CD4-positive, alpha-beta T cell (primary cell): Measurements from ENCODE around the gene RASA3. TPM values are rescaled to one million over a fixed set of nuclear protein-coding genes. Genes with fewer than 3 reads are reported as not detected.

Source experiments
- ATAC-seq: fragments of 200-7000 bp; cut with Tn5 transposase; one replicate; pipeline ENCODE4 v1.10.0; 2022; ENCODE audit warnings: mild to moderate bottlenecking; ENCODE audit not compliant: poor library complexity
- CTCF ChIA-PET: fragments of 350-600 bp; sonication (Branson Sonifier 250); formaldehyde crosslinking; loops from one replicate; lab custom pipeline; 2021; ENCODE audit warnings: antibody characterized with exemption, inconsistent platforms; lab: Charles Lee
- POLR2A ChIA-PET: fragments of 350-600 bp; sonication (Branson Sonifier 250); formaldehyde crosslinking; loops from one replicate; lab custom pipeline; 2021; ENCODE audit warnings: antibody characterized with exemption, inconsistent platforms; lab: Charles Lee
- DNase-seq, 14 experiments: peaks; one replicate each; pipeline ENCODE4 v3.0.0-alpha.2; 2013 to 2020; ENCODE audit warnings: mixed read lengths in 2 of 14
- H3K27ac ChIP-seq, 2 donors: one replicate each; pipeline versions ENCODE4 v1.5.1 to v1.7.0; 2013; ENCODE audit warnings: low read length in 2 of 2, low read depth in 1 of 2, mild to moderate bottlenecking in 1 of 2
- H3K27me3 ChIP-seq, 2 experiments: 1 replicate in 1 of 2; 2 replicates in 1 of 2; pipeline versions ENCODE4 v1.6.1 to v1.7.0; 2013; ENCODE audit warnings: low read length in 2 of 2, control low read depth in 1 of 2, mild to moderate bottlenecking in 1 of 2, moderate library complexity in 1 of 2; ENCODE audit not compliant: insufficient read depth in 2 of 2, control insufficient read depth in 1 of 2
- H3K36me3 ChIP-seq: one replicate; pipeline ENCODE4 v1.6.1; 2013; ENCODE audit warnings: low read length, control low read depth; ENCODE audit not compliant: insufficient read depth
- H3K4me1 ChIP-seq: one replicate; pipeline ENCODE4 v1.6.1; 2013; ENCODE audit warnings: low read length, control low read depth; ENCODE audit not compliant: insufficient read depth
- H3K4me3 ChIP-seq: one replicate; pipeline ENCODE4 v1.5.1; 2013; ENCODE audit warnings: mild to moderate bottlenecking, low read length, moderate library complexity
- H3K9me3 ChIP-seq, 2 experiments: 1 replicate in 1 of 2; 2 replicates in 1 of 2; pipeline versions ENCODE4 v1.6.1 to v1.7.0; 2013; ENCODE audit warnings: low read length in 2 of 2, mild to moderate bottlenecking in 2 of 2, control low read depth in 1 of 2, moderate library complexity in 1 of 2; ENCODE audit not compliant: control insufficient read depth in 1 of 2, insufficient read depth in 1 of 2
- H3K27ac Mint-ChIP-seq: one replicate; pipeline ENCODE4 v1.8.0; 2020; ENCODE audit warnings: mixed read lengths
- H3K27me3 Mint-ChIP-seq: one replicate; pipeline ENCODE4 v1.8.0; 2021; ENCODE audit warnings: mixed read lengths
- H3K36me3 Mint-ChIP-seq: one replicate; pipeline ENCODE4 v1.8.0; 2021; ENCODE audit warnings: low read depth, mixed read lengths
- H3K4me1 Mint-ChIP-seq: one replicate; pipeline ENCODE4 v1.8.0; 2021; ENCODE audit warnings: low read depth, mixed read lengths
- H3K4me3 Mint-ChIP-seq: one replicate; pipeline ENCODE4 v1.8.0; 2020; ENCODE audit warnings: mild to moderate bottlenecking, mixed read lengths
- H3K9me3 Mint-ChIP-seq: one replicate; pipeline ENCODE4 v1.8.0; 2020; ENCODE audit warnings: mixed read lengths
- CTCF ChIP-seq: fragments of 200-600 bp; IDR thresholded peaks from one replicate; pipeline ENCODE4 v1.8.0; 2022; ENCODE audit warnings: antibody characterized with exemption, mild to moderate bottlenecking
- intact Hi-C, 2 experiments: fragments of 100-400 bp; cut with DNase I in 1 of 2; cut with micrococcal nuclease in 1 of 2; formaldehyde crosslinking; loops; one replicate each; pipeline versions ENCODE4 v1.15.1 to v1.9.0; 2023 to 2025; cut with DNase I, micrococcal nuclease
- total RNA-seq, 174 experiments: library from RNA in 2 of 174; stranded (reverse) in 2 of 174; gene quantifications; one replicate each; pipeline ENCODE4 v1.2.3 and lab custom pipeline; 2021 to 2026

RASA3 gene
- total RNA-seq, 2 experiments from 2014 or later, result 181 to 184 TPM

DNA sequence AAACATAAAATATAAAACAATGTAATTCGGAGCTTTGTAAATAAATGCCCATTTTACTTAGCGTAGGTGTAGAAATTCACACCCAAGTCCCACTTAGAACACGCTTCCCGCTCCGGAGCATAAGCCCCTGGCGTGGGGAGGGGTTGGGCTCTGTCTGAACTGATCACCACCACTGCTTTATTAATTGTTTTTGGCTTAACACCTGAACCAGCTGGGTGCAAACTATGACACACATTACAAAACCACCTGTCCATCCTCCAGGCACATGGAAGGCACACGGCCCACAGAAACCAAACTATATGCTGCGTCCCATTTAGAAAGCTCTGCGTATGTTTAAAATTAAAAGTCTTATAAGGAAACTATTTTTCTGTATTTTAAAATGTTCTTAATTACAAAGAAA is 25.9 kb downstream of the RASA3 start:
- H3K9me3 ChIP-seq, result no peaks in the 10 kb centered on the region
- Mint-ChIP-seq H3K27ac (peak overlapping the region; percentile 98), H3K9me3 (no peaks in the 10 kb centered on the region), H3K36me3 (peaks cover 68% of the 10 kb centered on the region), H3K4me1 (peaks cover 72% of the 10 kb centered on the region), H3K27me3 (no peaks in the 10 kb centered on the region), H3K4me3 (peak overlapping the region; percentile 58)
- no peak for TF ChIP-seq CTCF
- H3K4me1 ChIP-seq, result peaks cover 90% of the 10 kb centered on the region
- no peaks in the 10 kb centered on the region for H3K27me3 ChIP-seq
- peaks cover 46% of the 10 kb centered on the region for H3K36me3 ChIP-seq
- H3K4me3 ChIP-seq, result no peak overlapping the region
- ATAC-seq (no peak), DNase-seq (peak in 1 of 14 experiments; percentile 19)
- POLR2A ChIA-PET, result no interaction called here
- intact Hi-C loops, result no loop called here
- no peak overlapping the region for H3K27ac ChIP-seq
- CTCF ChIA-PET, result no interaction called here

GRCh38 chr13:114105521-114106225 is 26.8 kb downstream of the RASA3 start:
- no peak for TF ChIP-seq CTCF
- no peak overlapping the region for H3K4me3 ChIP-seq
- H3K4me1 ChIP-seq, result peaks cover 93% of the 10 kb centered on the region
- intact Hi-C loops, result no loop called here
- H3K4me1 Mint-ChIP-seq, result peaks cover 77% of the 10 kb centered on the region
- peak overlapping the region; percentile 58 for H3K4me3 Mint-ChIP-seq
- no peak for ATAC-seq
- no peaks in the 10 kb centered on the region for H3K27me3 Mint-ChIP-seq
- ChIA-PET POLR2A (interaction anchor here (1.1 kb wide), 1 partner anchor 10 kb away, joined by 3 read pairs; no protein-coding TSS in a partner anchor), CTCF (no interaction called here)
- H3K36me3 Mint-ChIP-seq, result peaks cover 72% of the 10 kb centered on the region
- peak overlapping the region; percentile 98 for H3K27ac Mint-ChIP-seq
- H3K9me3 Mint-ChIP-seq, result no peaks in the 10 kb centered on the region
- no peaks in the 10 kb centered on the region for H3K27me3 ChIP-seq
- peak in 2 of 14 experiments; percentile 4 to 20 for DNase-seq
- H3K9me3 ChIP-seq, result no peaks in the 10 kb centered on the region
- peaks cover 54% of the 10 kb centered on the region for H3K36me3 ChIP-seq
- peak overlapping the region in 1 of 2 donors; percentile 21 for H3K27ac ChIP-seq

DNA sequence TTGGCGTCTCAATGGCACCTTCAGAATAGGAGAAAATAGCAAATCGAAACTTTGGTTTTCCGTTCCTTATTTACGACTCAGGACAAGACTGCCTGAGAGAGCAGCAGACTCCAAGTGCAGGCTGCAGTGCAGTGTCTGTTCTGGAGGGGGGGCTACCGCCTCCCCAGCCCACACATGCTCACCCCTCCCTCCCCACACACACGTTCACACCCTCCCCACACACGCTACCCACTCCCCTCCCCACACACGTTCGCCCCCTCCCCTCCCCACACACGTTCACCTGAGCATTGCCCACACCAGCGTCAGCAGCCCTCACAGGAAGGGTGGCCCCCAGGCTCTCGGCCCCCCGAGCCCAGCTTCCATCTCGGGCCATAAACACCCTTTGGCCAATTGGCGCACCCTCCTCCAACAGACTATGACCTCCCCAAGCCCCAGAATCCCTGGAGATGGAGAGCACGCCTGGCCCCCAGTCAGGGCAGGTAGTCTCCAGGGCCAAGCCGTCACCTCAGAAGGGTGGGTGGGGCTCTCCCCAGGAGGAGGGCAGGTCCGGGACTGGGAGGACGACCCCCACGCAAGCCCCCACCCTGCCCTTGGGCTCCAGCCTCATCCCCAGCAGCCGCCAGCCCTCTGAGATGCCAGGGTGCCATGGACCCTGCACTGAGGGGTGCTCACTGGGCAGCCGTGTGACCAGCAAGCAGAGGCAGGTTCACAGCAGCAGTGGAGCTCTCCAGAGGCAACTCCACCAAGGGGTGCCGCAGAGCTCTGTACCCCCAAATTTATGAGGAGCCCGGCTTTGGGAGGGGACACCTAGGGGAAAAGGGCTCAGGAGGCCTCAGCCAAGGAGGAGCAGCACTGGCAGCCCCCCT is 27.5 kb downstream of the RASA3 start:
- peak overlapping the region in 1 of 2 donors; percentile 21 for H3K27ac ChIP-seq

More for the DNA sequence above, 27.5 kb downstream of the RASA3 start:
- Histone ChIP-seq H3K9me3 (no peaks in the 10 kb centered on the region), H3K4me3 (no peak overlapping the region), H3K27me3 (no peaks in the 10 kb centered on the region), H3K36me3 (peaks cover 56% of the 10 kb centered on the region), H3K4me1 (peaks cover 93% of the 10 kb centered on the region)
- H3K9me3 Mint-ChIP-seq, result no peaks in the 10 kb centered on the region
- intact Hi-C loops, result no loop called here
- TF ChIP-seq CTCF, result no peak
- ATAC-seq (peak; percentile 38), DNase-seq (peak in 2 of 14 experiments; percentile 17 to 29)
- H3K27ac Mint-ChIP-seq, result peak overlapping the region; percentile 98
- ChIA-PET CTCF (no interaction called here), POLR2A (interaction anchor here (1.1 kb wide), 1 partner anchor 9 kb away, joined by 3 read pairs; no protein-coding TSS in a partner anchor)
- no peaks in the 10 kb centered on the region for H3K27me3 Mint-ChIP-seq
- H3K4me1 Mint-ChIP-seq, result peaks cover 77% of the 10 kb centered on the region
- H3K4me3 Mint-ChIP-seq, result peak overlapping the region; percentile 66
- peaks cover 69% of the 10 kb centered on the region for H3K36me3 Mint-ChIP-seq
